Endodermal cell (in vitro differentiated cells): ENCODE results near the gene TSEN15. TPM values are rescaled to one million over a fixed set of nuclear protein-coding genes. Genes with fewer than 3 reads are reported as not detected.

ENCODE experiments used
- DNase-seq: peaks from one replicate; pipeline ENCODE4 v3.0.0-alpha.2; 2017
- H3K27ac ChIP-seq: 2 replicates; pipeline ENCODE4 v1.5.1; 2013; ENCODE audit warnings: mild to moderate bottlenecking, low read depth, low read length, moderate library complexity
- H3K27me3 ChIP-seq: 2 replicates; pipeline ENCODE4 v1.6.1; 2013; ENCODE audit warnings: mild to moderate bottlenecking, low read length, moderate library complexity; ENCODE audit not compliant: insufficient read depth, control insufficient read depth, poor library complexity, severe bottlenecking
- H3K36me3 ChIP-seq: 2 replicates; pipeline ENCODE4 v1.7.0; 2013; ENCODE audit warnings: mild to moderate bottlenecking, low read length, moderate library complexity; ENCODE audit not compliant: control insufficient read depth, insufficient read depth
- H3K4me1 ChIP-seq: one replicate; pipeline ENCODE4 v1.7.0; 2013; ENCODE audit warnings: low read length; ENCODE audit not compliant: control insufficient read depth, insufficient read depth
- H3K4me3 ChIP-seq: 2 replicates; pipeline ENCODE4 v1.5.1; 2013; ENCODE audit warnings: mild to moderate bottlenecking, low read length, moderate library complexity
- H3K9ac ChIP-seq: 2 replicates; pipeline ENCODE4 v1.6.1; 2013; ENCODE audit warnings: mild to moderate bottlenecking, low read length, moderate library complexity; ENCODE audit not compliant: poor library complexity, severe bottlenecking; ENCODE audit errors: extremely low read depth
- H3K9me3 ChIP-seq: 2 replicates; pipeline ENCODE4 v1.6.1; 2013; ENCODE audit warnings: mild to moderate bottlenecking, low read length, moderate library complexity; ENCODE audit not compliant: control insufficient read depth
- H3K27ac Mint-ChIP-seq: 2 replicates; pipeline ENCODE4 v1.8.0; 2020; ENCODE audit warnings: mixed read lengths
- H3K27me3 Mint-ChIP-seq: 2 replicates; pipeline ENCODE4 v1.8.0; 2021; ENCODE audit warnings: mild to moderate bottlenecking, mixed read lengths; ENCODE audit not compliant: insufficient read depth
- H3K36me3 Mint-ChIP-seq: 2 replicates; pipeline ENCODE4 v1.8.0; 2020; ENCODE audit warnings: low read depth, mixed read lengths
- H3K4me1 Mint-ChIP-seq: 2 replicates; pipeline ENCODE4 v1.8.0; 2020; ENCODE audit warnings: mixed read lengths
- H3K4me3 Mint-ChIP-seq: 2 replicates; pipeline ENCODE4 v1.8.0; 2020; ENCODE audit warnings: mild to moderate bottlenecking, moderate library complexity, mixed read lengths
- H3K9me3 Mint-ChIP-seq: 2 replicates; pipeline ENCODE4 v1.8.0; 2020; ENCODE audit warnings: mild to moderate bottlenecking, mixed read lengths
- WGBS, 2 experiments: methylation state at CpG; one replicate each; pipeline versions ENCODE4 v1.1.5 to v1.1.7; 2013; ENCODE audit warnings: missing lambda C conversion rate in 2 of 2, mixed read lengths in 1 of 2; ENCODE audit not compliant: insufficient coverage in 1 of 2, insufficient read length in 1 of 2; 5-methylcytosine and 5-hydroxymethylcytosine counted together
- total RNA-seq, 2 donors: library from RNA; stranded (reverse); fragmentation: NEBNext Ultra II Directional in 1 of 2; extraction: Animal tissue kit (Norgen Biotek cat#: 25700) in 1 of 2; gene quantifications; 2 replicates in 1 of 2; 3 replicates in 1 of 2; pipeline ENCODE4 v1.2.1, GENCODE V29; 2021
- TF ChIP-seq, protein P1 (sequence below): fragments of 200-600 bp; sonication (generic); conservative IDR thresholded peaks from 2 replicates; pipeline ENCODE4 v1.5.0; 2021; ENCODE audit warnings: antibody characterized with exemption, mild to moderate bottlenecking

The TSEN15 gene
- total RNA-seq, 2 donors from 2014 or later = 20.4 to 22.5 TPM

GRCh38 chr1:184027826-184028695 lies 23.5 kb upstream of the TSEN15 start:
- H3K4me1 Mint-ChIP-seq = peaks cover 19% of the 10 kb centered on the region
- DNase-seq = no peak
- no peaks in the 10 kb centered on the region for H3K9me3 Mint-ChIP-seq
- H3K27ac ChIP-seq = no peak overlapping the region
- TF ChIP-seq, protein P1, sequence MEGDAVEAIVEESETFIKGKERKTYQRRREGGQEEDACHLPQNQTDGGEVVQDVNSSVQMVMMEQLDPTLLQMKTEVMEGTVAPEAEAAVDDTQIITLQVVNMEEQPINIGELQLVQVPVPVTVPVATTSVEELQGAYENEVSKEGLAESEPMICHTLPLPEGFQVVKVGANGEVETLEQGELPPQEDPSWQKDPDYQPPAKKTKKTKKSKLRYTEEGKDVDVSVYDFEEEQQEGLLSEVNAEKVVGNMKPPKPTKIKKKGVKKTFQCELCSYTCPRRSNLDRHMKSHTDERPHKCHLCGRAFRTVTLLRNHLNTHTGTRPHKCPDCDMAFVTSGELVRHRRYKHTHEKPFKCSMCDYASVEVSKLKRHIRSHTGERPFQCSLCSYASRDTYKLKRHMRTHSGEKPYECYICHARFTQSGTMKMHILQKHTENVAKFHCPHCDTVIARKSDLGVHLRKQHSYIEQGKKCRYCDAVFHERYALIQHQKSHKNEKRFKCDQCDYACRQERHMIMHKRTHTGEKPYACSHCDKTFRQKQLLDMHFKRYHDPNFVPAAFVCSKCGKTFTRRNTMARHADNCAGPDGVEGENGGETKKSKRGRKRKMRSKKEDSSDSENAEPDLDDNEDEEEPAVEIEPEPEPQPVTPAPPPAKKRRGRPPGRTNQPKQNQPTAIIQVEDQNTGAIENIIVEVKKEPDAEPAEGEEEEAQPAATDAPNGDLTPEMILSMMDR = no peak
- H3K27me3 Mint-ChIP-seq = peaks cover 29% of the 10 kb centered on the region
- no peaks in the 10 kb centered on the region for H3K36me3 ChIP-seq
- H3K36me3 Mint-ChIP-seq = no peaks in the 10 kb centered on the region
- H3K4me3 Mint-ChIP-seq = no peak overlapping the region
- H3K4me3 ChIP-seq = no peak overlapping the region
- no peaks in the 10 kb centered on the region for H3K9me3 ChIP-seq
- H3K4me1 ChIP-seq = peaks cover 10% of the 10 kb centered on the region
- no peak overlapping the region for H3K27ac Mint-ChIP-seq
- H3K27me3 ChIP-seq = peaks cover 19% of the 10 kb centered on the region
- WGBS, 2 experiments = 65 to 89% methylated on average over 4 to 6 of the region's 6 CpGs
- H3K9ac ChIP-seq = no peak overlapping the region

GRCh38 chr1:184028854-184029623 lies 22.5 kb upstream of the TSEN15 start:
- no peaks in the 10 kb centered on the region for H3K9me3 Mint-ChIP-seq
- no peak overlapping the region for H3K27ac Mint-ChIP-seq
- H3K36me3 Mint-ChIP-seq = no peaks in the 10 kb centered on the region
- H3K36me3 ChIP-seq = no peaks in the 10 kb centered on the region
- peaks cover 37% of the 10 kb centered on the region for H3K27me3 Mint-ChIP-seq
- DNase-seq = no peak
- H3K27me3 ChIP-seq = peaks cover 28% of the 10 kb centered on the region
- H3K4me3 Mint-ChIP-seq = no peak overlapping the region
- TF ChIP-seq, protein P1 = no peak
- H3K9ac ChIP-seq = no peak overlapping the region
- H3K27ac ChIP-seq = no peak overlapping the region
- H3K4me3 ChIP-seq = no peak overlapping the region
- peaks cover 6% of the 10 kb centered on the region for H3K4me1 ChIP-seq
- peaks cover 14% of the 10 kb centered on the region for H3K4me1 Mint-ChIP-seq
- H3K9me3 ChIP-seq = no peaks in the 10 kb centered on the region
- WGBS, 2 experiments = 87 to 96% methylated on average over 4 to 5 of the region's 5 CpGs

GRCh38 chr1:184030433-184031091 lies 21.0 kb upstream of the TSEN15 start:
- H3K9me3 ChIP-seq = no peaks in the 10 kb centered on the region
- Mint-ChIP-seq H3K36me3 (no peaks in the 10 kb centered on the region), H3K4me1 (peaks cover 4% of the 10 kb centered on the region), H3K27ac (no peak overlapping the region), H3K27me3 (peaks cover 51% of the 10 kb centered on the region), H3K4me3 (no peak overlapping the region), H3K9me3 (no peaks in the 10 kb centered on the region)
- H3K27ac ChIP-seq = no peak overlapping the region
- H3K4me1 ChIP-seq = no peaks in the 10 kb centered on the region
- DNase-seq = no peak
- 87% methylated on average over 2 of the region's 2 CpGs; no CpG with 5 or more reads in 1 of the 2 experiments for WGBS, 2 experiments
- H3K27me3 ChIP-seq = peaks cover 44% of the 10 kb centered on the region
- no peaks in the 10 kb centered on the region for H3K36me3 ChIP-seq
- no peak overlapping the region for H3K4me3 ChIP-seq
- TF ChIP-seq, protein P1 = no peak
- H3K9ac ChIP-seq = no peak overlapping the region
